ENCODE results near the gene NUP85. TPM values are rescaled to one million over a fixed set of nuclear protein-coding genes. Genes with fewer than 3 reads are reported as not detected.

Gene NUP85
- total and polyA plus RNA-seq, 2 donors (not counting 3 experiments of a cell fraction or from before 2014, with no cell fraction given), result 105 to 120 TPM

DNA sequence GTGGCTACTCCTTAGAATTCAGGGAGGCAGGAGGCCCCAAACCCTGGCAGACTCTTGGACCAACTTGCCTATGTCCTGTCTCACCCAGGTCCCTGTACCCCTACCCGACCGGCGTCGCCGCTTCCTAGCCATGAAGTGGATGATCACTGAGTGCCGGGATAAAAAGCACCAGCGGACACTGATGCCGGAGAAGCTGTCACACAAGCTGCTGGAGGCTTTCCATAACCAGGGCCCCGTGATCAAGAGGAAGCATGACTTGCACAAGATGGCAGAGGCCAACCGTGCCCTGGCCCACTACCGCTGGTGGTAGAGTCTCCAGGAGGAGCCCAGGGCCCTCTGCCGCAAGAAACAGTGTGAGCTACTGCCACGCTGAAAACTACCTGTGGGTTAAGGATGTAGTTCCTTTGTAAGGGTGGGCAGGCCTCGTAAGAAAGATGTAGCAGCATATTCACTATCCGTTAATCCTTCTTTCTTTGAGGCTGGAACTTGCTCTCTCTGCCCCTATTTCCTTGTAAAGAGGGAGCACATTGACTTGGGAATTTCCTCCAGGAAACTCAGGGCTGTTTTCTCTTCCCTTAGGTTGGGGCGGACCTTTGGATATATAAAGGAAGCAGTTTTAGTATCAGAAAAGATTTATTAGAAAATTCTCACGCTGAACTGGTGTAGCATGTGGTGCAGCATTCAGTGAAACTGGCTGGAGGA, 60.3 kb downstream of the NUP85 start:
- H3K27ac ChIP-seq (ENCODE audit: insufficient read depth, low read depth, low read length), result peak overlapping the region; percentile 80
- no peak overlapping the region for H3K4me3 ChIP-seq (replicated peaks in 1 of 3; ENCODE audit: insufficient read depth in 1 of 3, low read depth in 1 of 3, low read length in 3 of 3)
- POLR2A ChIA-PET, result no interaction called here
- no peaks in the 10 kb centered on the region for H3K9me1 ChIP-seq (replicated peaks; ENCODE audit: control insufficient read depth, extremely low read depth, insufficient read depth, low read length)
- H3K4me1 ChIP-seq (ENCODE audit: control insufficient read depth, extremely low read depth, insufficient read depth, low read length), result peaks cover 46% of the 10 kb centered on the region
- BruUV-seq (replicated peaks), result no TSS peak
- CTCF ChIA-PET, result interaction anchor here (1.0 kb wide), 1 partner anchor 25 kb away, joined by 4 read pairs; no protein-coding TSS in a partner anchor
- DNase-seq (ENCODE audit: low read depth, low spot score) (peak; percentile 96), FAIRE-seq (peak; percentile 91)
- peaks cover 3 to 13% of the 10 kb centered on the region in 2 experiments for H3K36me3 ChIP-seq (ENCODE audit: control insufficient read depth in 2 of 2, extremely low read depth in 1 of 2, insufficient read depth in 2 of 2, low read length in 2 of 2)
- H3K27me3 ChIP-seq (ENCODE audit: control insufficient read depth in 2 of 2, insufficient read depth in 2 of 2, low read length in 2 of 2), result no peaks in the 10 kb centered on the region
- dilution Hi-C loops (cut with MboI; ENCODE audit: extremely low pct_ligation_motif_present, low sequenced_read_pairs) (no loop called here), intact Hi-C loops (cut with micrococcal nuclease) (loop anchor here (1.0 kb wide), 1 partner anchor 24 kb away; the partner anchor contains the start of gene SLC25A19)
- no peak overlapping the region for H3K4me2 ChIP-seq (ENCODE audit: insufficient read depth, low read length)
- H4K20me1 ChIP-seq (replicated peaks; ENCODE audit: control insufficient read depth, extremely low read depth, insufficient read depth, low read length), result no peaks in the 10 kb centered on the region
- H3K9me3 ChIP-seq (replicated peaks; ENCODE audit: control insufficient read depth, insufficient read depth, low read length), result no peaks in the 10 kb centered on the region
- H2AFZ ChIP-seq (ENCODE audit: low read depth, low read length), result no peak overlapping the region
- peaks cover 20% of the 10 kb centered on the region for H3K79me2 ChIP-seq (ENCODE audit: control insufficient read depth, insufficient read depth, low read length)
- H3K9ac ChIP-seq (replicated peaks; ENCODE audit: extremely low read depth, insufficient read depth, low read length), result peak overlapping the region; percentile 56
- TF ChIP-seq POLR2A (IDR thresholded peaks at IDR 0.05; ENCODE audit: low read depth, low read length) (peak; percentile 72), JUN (IDR thresholded peaks at IDR 0.05; ENCODE audit: borderline replicate concordance, insufficient read depth, insufficient read length, low read depth) (no peak), POLR2AphosphoS5 (IDR thresholded peaks at IDR 0.05; ENCODE audit: insufficient read depth, low read depth, low read length) (peak; percentile 61), GATA2 (IDR thresholded peaks at IDR 0.05; ENCODE audit: insufficient read depth, insufficient read length, low read depth, low read length) (no peak), MYC (IDR thresholded peaks at IDR 0.05; ENCODE audit: low read depth, low read length) (no peak)
- TF ChIP-seq, protein P1, sequence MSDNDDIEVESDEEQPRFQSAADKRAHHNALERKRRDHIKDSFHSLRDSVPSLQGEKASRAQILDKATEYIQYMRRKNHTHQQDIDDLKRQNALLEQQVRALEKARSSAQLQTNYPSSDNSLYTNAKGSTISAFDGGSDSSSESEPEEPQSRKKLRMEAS (IDR thresholded peaks at IDR 0.05; ENCODE audit: insufficient read depth, insufficient read length), result peak; percentile 5
